SW480 (cell line): ENCODE measurements around the gene ZNF594.
"Not testable (repeated sequence)": the region's sequence is repeated elsewhere in the genome, so short reads cannot be mapped to it uniquely, and the experiment has no call there.

Experiments used
- DNase-seq: peaks from one replicate; pipeline ENCODE4 v3.0.0-alpha.2; 2016; ENCODE audit warnings: low spot score

ZNF594 gene

GRCh38 chr17:5191541-5192417 is at the start of gene ZNF594:
Gene ZNF594, minus strand, starts transcription at chr17:5191868. Its CDS starts 7,612 bp downstream, at chr17:5184256.
- DNase-seq = peak; percentile 94

- DNase-seq = not testable (repeated sequence)
These were observed 48.1 kb upstream of the ZNF594 start for GRCh38 chr17:5239769-5240168.

GRCh38 chr17:5238333-5238732 is 46.7 kb upstream of the ZNF594 start:
- DNase-seq = no peak

GRCh38 chr17:5237541-5238016 is 45.9 kb upstream of the ZNF594 start:
- DNase-seq = peak; percentile 65

GRCh38 chr17:5236938-5237540 is 45.4 kb upstream of the ZNF594 start:
- DNase-seq = no peak

- no peak for DNase-seq
These were observed 43.2 kb upstream of the ZNF594 start, which contains the start of gene SCIMP for GRCh38 chr17:5234645-5235576. Gene SCIMP, minus strand, starts transcription at chr17:5234860. Its CDS starts 105 bp downstream, at chr17:5234755.

GRCh38 chr17:5233492-5233891 is 41.8 kb upstream of the ZNF594 start:
- not testable (repeated sequence) for DNase-seq

- DNase-seq = no peak
These were observed 35.5 kb upstream of the ZNF594 start for GRCh38 chr17:5226940-5227878.

- no peak for DNase-seq
These were observed 34.2 kb upstream of the ZNF594 start for GRCh38 chr17:5225668-5226457.

GRCh38 chr17:5221912-5222311 is 30.2 kb upstream of the ZNF594 start:
- DNase-seq = not testable (repeated sequence)

- no peak for DNase-seq
These were observed 28.4 kb upstream of the ZNF594 start for GRCh38 chr17:5220074-5220473.

GRCh38 chr17:5219536-5219935 is 27.9 kb upstream of the ZNF594 start:
- DNase-seq = no peak

- DNase-seq = not testable (repeated sequence)
These were observed 25.9 kb upstream of the ZNF594 start for GRCh38 chr17:5217562-5217961.

GRCh38 chr17:5211458-5211857 is 19.8 kb upstream of the ZNF594 start:
- no peak for DNase-seq

GRCh38 chr17:5210614-5211252 is 19.1 kb upstream of the ZNF594 start:
- no peak for DNase-seq

GRCh38 chr17:5210091-5210490 is 18.4 kb upstream of the ZNF594 start:
- DNase-seq = no peak

- no peak for DNase-seq
These were observed 17.7 kb upstream of the ZNF594 start for GRCh38 chr17:5209396-5209795.

GRCh38 chr17:5203908-5204294 is 12.2 kb upstream of the ZNF594 start:
- DNase-seq = no peak

- DNase-seq = no peak
These were observed 11.7 kb upstream of the ZNF594 start for GRCh38 chr17:5203178-5203907.
